GM21423 (cell line): ENCODE measurements around the gene MDFIC.
A peak's percentile ranks its signal among the peaks of the same experiment; 100 is the strongest.

ENCODE experiments used
- ATAC-seq: cut with Tn5 transposase; IDR thresholded peaks from one replicate; pipeline ENCODE4 v1.9.1; 2021; ENCODE audit warnings: mild to moderate bottlenecking, moderate library complexity; ENCODE audit not compliant: unreplicated experiment

The MDFIC gene

DNA sequence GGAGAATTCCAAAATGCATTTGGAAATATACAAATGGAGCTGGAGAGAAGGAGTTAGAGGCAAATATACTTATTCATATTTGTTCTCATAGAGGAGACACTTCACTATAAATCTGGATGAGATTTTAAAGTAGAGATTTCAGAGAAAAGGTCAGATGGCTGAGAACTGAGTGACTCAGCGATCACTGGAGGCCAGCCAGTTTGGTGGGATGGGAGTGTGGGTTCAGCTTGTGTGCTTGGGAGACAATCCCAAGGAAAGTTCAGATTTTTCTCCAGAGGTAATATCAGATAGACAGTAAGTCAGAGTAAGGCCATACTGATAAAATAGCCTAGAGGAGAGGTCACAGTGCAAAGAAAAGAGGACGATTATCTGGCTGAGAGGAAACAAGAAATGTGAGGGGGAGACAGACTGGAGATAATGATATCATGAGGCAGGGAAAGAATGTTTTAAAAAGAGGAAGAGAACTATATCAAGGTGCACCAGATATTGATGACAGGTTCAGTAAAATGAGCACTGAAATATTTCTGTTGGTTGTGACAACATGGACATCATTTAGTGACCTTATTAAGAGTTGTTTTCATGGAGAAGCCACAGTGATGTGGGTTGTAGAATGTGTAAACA lies 67.0 kb downstream of the MDFIC start:
- no peak for ATAC-seq

GRCh38 chr7:114989531-114989930 lies 67.6 kb downstream of the MDFIC start:
- no peak for ATAC-seq

GRCh38 chr7:114997487-114998404 lies 75.9 kb downstream of the MDFIC start:
- ATAC-seq, result no peak

- no peak for ATAC-seq
Measured at GRCh38 chr7:115004121-115004520, 82.2 kb downstream of the MDFIC start.

DNA sequence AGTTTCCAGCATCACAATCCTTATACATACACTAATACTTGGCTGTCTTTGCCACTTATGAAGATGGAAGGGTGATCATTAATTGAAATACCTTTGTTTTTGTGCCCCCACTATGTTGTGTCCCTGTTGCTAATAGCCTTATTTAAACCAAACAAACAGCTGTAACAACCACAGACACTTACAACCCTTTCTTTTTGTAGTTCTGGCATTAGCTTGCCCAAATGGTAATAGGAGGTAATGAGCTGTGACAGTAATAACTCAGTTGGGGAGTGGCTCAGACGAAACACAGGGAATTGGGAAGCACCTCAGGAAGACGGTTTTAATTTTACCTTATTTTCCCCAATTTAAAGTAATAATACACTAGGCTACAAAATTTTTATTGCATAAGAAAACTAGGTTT lies 83.4 kb downstream of the MDFIC start:
- no peak for ATAC-seq

GRCh38 chr7:115005953-115006352 lies 84.1 kb downstream of the MDFIC start:
- no peak for ATAC-seq

DNA sequence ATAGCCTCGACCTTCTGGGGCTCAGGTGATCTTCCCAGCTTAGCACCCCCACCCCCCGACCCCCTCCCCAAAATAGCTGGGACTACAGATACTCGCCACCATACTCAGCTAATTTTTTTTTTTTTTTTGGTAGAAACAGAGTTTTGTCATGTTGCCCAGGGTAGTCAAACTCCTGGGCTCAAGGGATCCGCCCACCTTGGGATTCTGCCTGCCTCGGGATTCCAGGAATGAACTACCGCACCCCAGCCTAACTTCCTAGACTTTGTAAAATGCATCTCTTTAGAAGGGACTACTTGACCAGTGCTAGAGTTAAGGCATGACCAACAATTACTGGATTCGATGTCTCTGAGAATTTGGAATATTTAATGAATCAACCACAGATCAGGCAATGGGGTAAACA lies 85.9 kb downstream of the MDFIC start:
- no peak for ATAC-seq

GRCh38 chr7:115008465-115009114 lies 86.7 kb downstream of the MDFIC start:
- ATAC-seq, result peak; percentile 54

- ATAC-seq, result peak; percentile 79
Measured at GRCh38 chr7:115009139-115009538, 87.2 kb downstream of the MDFIC start.

GRCh38 chr7:115009736-115010440 lies 88.0 kb downstream of the MDFIC start:
- ATAC-seq, result no peak

GRCh38 chr7:115010441-115010820 lies 88.5 kb downstream of the MDFIC start:
- ATAC-seq, result no peak

GRCh38 chr7:115013886-115014285 lies 92.0 kb downstream of the MDFIC start:
- ATAC-seq, result no peak

DNA sequence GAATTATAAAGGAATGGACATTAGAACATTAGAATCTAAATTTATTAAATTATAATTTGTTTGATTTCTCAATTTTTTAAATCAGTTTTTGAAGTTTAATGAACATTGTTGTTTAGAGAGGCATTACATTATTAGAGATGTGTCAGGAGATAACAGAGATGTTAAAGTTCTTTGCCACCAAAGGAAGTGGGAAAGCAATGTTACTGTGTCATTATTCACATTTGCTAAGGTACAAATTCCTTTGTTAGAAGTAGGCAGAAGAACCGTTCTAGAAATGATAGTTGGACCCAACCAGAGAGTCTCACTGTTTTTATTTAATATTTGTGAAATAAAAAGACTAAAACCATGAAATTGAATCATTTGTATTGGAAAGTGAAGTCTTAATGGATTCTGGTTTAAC lies 92.9 kb downstream of the MDFIC start:
- ATAC-seq, result no peak

- ATAC-seq, result no peak
Measured at GRCh38 chr7:115015619-115016018, 93.7 kb downstream of the MDFIC start.

GRCh38 chr7:115019882-115020605 lies 98.2 kb downstream of the MDFIC start:
- no peak for ATAC-seq

- ATAC-seq, result no peak
Measured at GRCh38 chr7:115023219-115023618, 101.3 kb downstream of the MDFIC start.

- no peak for ATAC-seq
Measured at GRCh38 chr7:115024276-115024675, 102.4 kb downstream of the MDFIC start.

DNA sequence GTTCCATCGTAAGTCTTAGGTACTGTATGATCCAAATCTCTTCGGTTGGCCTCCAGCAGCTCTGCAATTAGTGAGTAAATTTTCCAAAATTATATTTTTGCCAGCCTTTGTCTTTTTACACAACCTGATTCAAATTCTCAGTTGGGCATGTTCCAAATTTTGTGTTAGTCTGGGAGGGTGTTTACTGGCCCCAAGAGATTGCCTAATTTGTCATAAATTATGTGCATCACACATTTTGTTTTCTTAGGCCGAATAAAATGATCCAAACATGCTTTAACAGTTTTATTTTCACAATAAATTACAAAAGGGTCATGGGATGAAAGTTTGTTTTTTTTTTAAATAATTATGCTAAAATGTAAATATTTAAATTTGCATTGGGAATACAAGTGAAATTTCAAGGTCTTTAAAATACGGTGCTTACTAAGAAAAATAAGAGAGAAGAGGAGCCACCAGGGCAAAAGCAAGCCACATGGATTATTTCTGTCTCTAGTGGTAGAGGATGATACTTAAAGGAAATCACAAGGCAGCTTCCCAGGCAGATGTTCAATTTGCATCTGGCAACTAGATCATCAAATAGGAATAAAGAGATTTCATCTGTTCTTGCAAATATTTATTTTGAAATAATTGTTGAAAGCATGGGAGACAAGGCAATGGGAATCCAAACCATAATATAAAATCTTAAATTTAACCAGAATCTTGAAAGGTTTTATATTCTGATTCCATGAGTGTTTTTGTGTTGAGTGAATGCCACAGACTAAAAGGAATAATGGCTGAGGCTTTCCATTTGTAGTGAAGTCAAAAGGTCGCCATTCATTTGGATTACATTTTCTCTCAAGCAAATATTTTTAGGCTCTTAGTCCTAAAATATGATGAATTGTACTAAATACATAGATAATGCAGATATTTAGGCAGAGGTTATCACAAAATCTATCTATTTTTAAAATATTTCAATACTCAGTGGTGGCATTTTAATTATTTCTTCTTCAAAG lies 111.1 kb downstream of the MDFIC start:
- ATAC-seq, result no peak

DNA sequence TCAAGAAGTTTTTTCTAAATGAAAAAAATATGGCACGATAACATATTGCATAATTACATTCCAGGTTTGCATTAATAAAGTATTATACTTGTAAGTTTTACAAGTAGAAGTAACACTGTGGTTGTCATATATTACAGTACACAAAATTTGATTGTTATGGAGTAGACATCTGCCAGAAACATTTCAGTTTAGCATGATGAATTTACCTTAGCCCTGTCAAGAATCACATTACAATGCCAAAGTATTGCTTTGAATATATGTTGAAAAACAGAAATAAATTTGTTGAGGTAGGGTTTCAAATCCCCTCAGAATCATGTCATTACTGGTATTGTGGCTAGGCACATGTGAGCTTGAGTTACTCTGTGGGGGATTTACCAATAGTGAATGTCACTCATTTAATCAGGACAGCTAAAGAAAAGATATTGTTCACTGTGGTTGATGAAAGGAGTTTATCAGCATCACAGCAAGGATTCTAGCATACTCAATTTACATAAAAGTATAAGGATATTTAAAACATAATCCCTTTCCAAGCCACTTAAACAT lies 112.1 kb downstream of the MDFIC start:
- ATAC-seq, result peak; percentile 40
